Fibroblast of skin of right biceps (primary cell): ENCODE data around the gene SLAMF7.
A peak's percentile ranks its signal among the peaks of the same experiment; 100 is the strongest.
"Not testable (repeated sequence)": the region's sequence is repeated elsewhere in the genome, so short reads cannot be mapped to it uniquely, and the experiment has no call there.

ENCODE experiments used
- DNase-seq: peaks from one replicate; pipeline ENCODE4 v3.0.0-alpha.2; 2013

SLAMF7 gene

GRCh38 chr1:160721473-160721872 lies 17.6 kb upstream of the SLAMF7 start:
- no peak for DNase-seq

GRCh38 chr1:160722726-160723125 lies 16.3 kb upstream of the SLAMF7 start:
- DNase-seq, result no peak

GRCh38 chr1:160723332-160723731 lies 15.7 kb upstream of the SLAMF7 start:
- no peak for DNase-seq

- no peak for DNase-seq
These were observed 14.4 kb upstream of the SLAMF7 start for GRCh38 chr1:160724465-160725242.

- no peak for DNase-seq
These were observed 12.9 kb upstream of the SLAMF7 start for GRCh38 chr1:160726114-160726497.

GRCh38 chr1:160726498-160727315 lies 12.3 kb upstream of the SLAMF7 start:
- peak; percentile 42 for DNase-seq

- DNase-seq, result no peak
These were observed 11.8 kb upstream of the SLAMF7 start for GRCh38 chr1:160727316-160727640.

GRCh38 chr1:160731564-160731963 lies 7.5 kb upstream of the SLAMF7 start:
- DNase-seq, result not testable (repeated sequence)

- no peak for DNase-seq
These were observed 7.1 kb upstream of the SLAMF7 start for GRCh38 chr1:160731990-160732389.

- DNase-seq, result no peak
These were observed 5.1 kb upstream of the SLAMF7 start for GRCh38 chr1:160733898-160734297.

GRCh38 chr1:160734301-160734700 lies 4.7 kb upstream of the SLAMF7 start:
- no peak for DNase-seq

GRCh38 chr1:160738271-160738670 lies 776 bp upstream of the SLAMF7 start:
- no peak for DNase-seq

- no peak for DNase-seq
These were observed 1.2 kb downstream of the SLAMF7 start for GRCh38 chr1:160740133-160740688.

- no peak for DNase-seq
These were observed 2.0 kb downstream of the SLAMF7 start for GRCh38 chr1:160741092-160741501.

GRCh38 chr1:160741612-160742348 lies 2.7 kb downstream of the SLAMF7 start:
- no peak for DNase-seq

GRCh38 chr1:160742428-160743127 lies 3.5 kb downstream of the SLAMF7 start:
- DNase-seq, result no peak

- DNase-seq, result no peak
These were observed 4.2 kb downstream of the SLAMF7 start for GRCh38 chr1:160743266-160743665.

- DNase-seq, result no peak
These were observed 5.3 kb downstream of the SLAMF7 start for GRCh38 chr1:160744199-160744851.

GRCh38 chr1:160744852-160745520 lies 5.9 kb downstream of the SLAMF7 start:
- DNase-seq, result no peak

- DNase-seq, result no peak
These were observed 6.5 kb downstream of the SLAMF7 start for GRCh38 chr1:160745551-160745950.

GRCh38 chr1:160746836-160747500 lies 7.9 kb downstream of the SLAMF7 start:
- no peak for DNase-seq
